ENCODE data around the gene GNAZ.

Gene GNAZ

GRCh38 chr22:23073526-23074229, 3.4 kb downstream of the GNAZ start:
- DNase-seq: peak in 1 of 2 donors; percentile 58
- no peak overlapping the region for H3K4me3 ChIP-seq
- peaks cover 0 to 19% (median 17%) of the 10 kb centered on the region in 4 donors for H3K4me1 ChIP-seq
- TF ChIP-seq CTCF (IDR thresholded peaks at IDR 0.05): no peak
- H3K9me3 ChIP-seq: no peaks in the 10 kb centered on the region
- H3K36me3 ChIP-seq: no peaks in the 10 kb centered on the region
- intact Hi-C loops (cut with DNase I; ENCODE audit: low total_unique reads): no loop called here
- no peaks in the 10 kb centered on the region for H3K27me3 ChIP-seq
- H3K27ac ChIP-seq: no peak overlapping the region

GRCh38 chr22:23074451-23074850, 4.1 kb downstream of the GNAZ start:
- TF ChIP-seq CTCF (IDR thresholded peaks at IDR 0.05): no peak
- DNase-seq: no peak
- Histone ChIP-seq H3K27me3 (no peaks in the 10 kb centered on the region), H3K27ac (no peak overlapping the region), H3K36me3 (no peaks in the 10 kb centered on the region), H3K4me3 (no peak overlapping the region), H3K9me3 (no peaks in the 10 kb centered on the region), H3K4me1 (peaks cover 0 to 15% (median 13%) of the 10 kb centered on the region in 4 donors)
- intact Hi-C loops (cut with DNase I; ENCODE audit: low total_unique reads): no loop called here

- TF ChIP-seq CTCF (IDR thresholded peaks at IDR 0.05): no peak
- H3K27me3 ChIP-seq: no peaks in the 10 kb centered on the region
- no peak for DNase-seq
- H3K9me3 ChIP-seq: no peaks in the 10 kb centered on the region
- intact Hi-C loops (cut with DNase I; ENCODE audit: low total_unique reads): no loop called here
- H3K4me3 ChIP-seq: no peak overlapping the region
- no peaks in the 10 kb centered on the region for H3K36me3 ChIP-seq
- no peak overlapping the region for H3K27ac ChIP-seq
- H3K4me1 ChIP-seq: peaks cover 0 to 11% (median 9%) of the 10 kb centered on the region in 4 donors
Measured at GRCh38 chr22:23075050-23075449, 4.7 kb downstream of the GNAZ start.

- H3K36me3 ChIP-seq: no peaks in the 10 kb centered on the region
- DNase-seq: no peak
- no peaks in the 10 kb centered on the region for H3K9me3 ChIP-seq
- no peaks in the 10 kb centered on the region for H3K27me3 ChIP-seq
- no peak overlapping the region for H3K4me3 ChIP-seq
- H3K4me1 ChIP-seq: peaks cover 0 to 7% (median 5%) of the 10 kb centered on the region in 4 donors
- no peak for TF ChIP-seq CTCF (IDR thresholded peaks at IDR 0.05)
- intact Hi-C loops (cut with DNase I; ENCODE audit: low total_unique reads): no loop called here
- no peak overlapping the region for H3K27ac ChIP-seq
Measured at GRCh38 chr22:23075525-23076216, 5.4 kb downstream of the GNAZ start.

- Histone ChIP-seq H3K4me1 (no peaks in the 10 kb centered on the region), H3K36me3 (no peaks in the 10 kb centered on the region), H3K27ac (no peak overlapping the region), H3K9me3 (no peaks in the 10 kb centered on the region), H3K27me3 (no peaks in the 10 kb centered on the region), H3K4me3 (no peak overlapping the region)
- intact Hi-C loops (cut with DNase I; ENCODE audit: low total_unique reads): no loop called here
- DNase-seq: no peak
- no peak for TF ChIP-seq CTCF (IDR thresholded peaks at IDR 0.05)
Measured at GRCh38 chr22:23076896-23077572, 6.7 kb downstream of the GNAZ start.

Data from tibial artery (tissue), 4 donors.